HCT116 (cell line): ENCODE measurements around the gene GRIA4.

ENCODE experiments used
- EGR1 ChIP-seq: IDR thresholded peaks from 2 replicates; pipeline ENCODE4 v1.6.1; 2012; ENCODE audit warnings: low read depth
- EZH2 ChIP-seq: fragments of 200-600 bp; sonication (generic); IDR thresholded peaks from 2 replicates; pipeline ENCODE4 v1.6.1; 2017; ENCODE audit warnings: antibody characterized with exemption, mixed run types
- FOSL1 ChIP-seq: IDR thresholded peaks from 2 replicates; pipeline ENCODE4 v1.6.1; 2012; ENCODE audit warnings: low read depth
- POLR2A ChIP-seq: IDR thresholded peaks from 2 replicates; pipeline ENCODE4 v1.7.0; 2011; ENCODE audit warnings: borderline replicate concordance; ENCODE audit not compliant: insufficient read depth, insufficient read length; ENCODE audit errors: extremely low read depth
- POLR2AphosphoS5 ChIP-seq: IDR thresholded peaks from 2 replicates; pipeline ENCODE4 v1.6.1; 2011; ENCODE audit warnings: mild to moderate bottlenecking, low read depth, low read length, moderate library complexity
- RAD21 ChIP-seq: IDR thresholded peaks from 2 replicates; pipeline ENCODE4 v1.6.1; 2012; ENCODE audit warnings: low read depth, mild to moderate bottlenecking
- SIN3A ChIP-seq: IDR thresholded peaks from 2 replicates; pipeline ENCODE4 v1.6.1; 2012; ENCODE audit warnings: low read depth
- SP1 ChIP-seq: IDR thresholded peaks from 2 replicates; pipeline ENCODE4 v1.6.1; 2012; ENCODE audit warnings: low read depth
- SRF ChIP-seq: IDR thresholded peaks from 2 replicates; pipeline ENCODE4 v1.6.1; 2012; ENCODE audit warnings: low read depth
- YY1 ChIP-seq: IDR thresholded peaks from 2 replicates; pipeline ENCODE4 v1.6.1; 2011; ENCODE audit warnings: low read length, low read depth, moderate library complexity, mild to moderate bottlenecking; ENCODE audit not compliant: insufficient replicate concordance; ENCODE audit errors: extremely low read depth
- TF ChIP-seq, protein P1 (sequence below), 3 experiments: fragments of 200-600 bp in 1 of 3; sonication (generic) in 1 of 3; IDR thresholded peaks in 2 of 3; conservative IDR thresholded peaks in 1 of 3; 2 replicates each; pipeline ENCODE4 v1.5.1; 2012 to 2017; ENCODE audit warnings: low read depth in 2 of 3, low read length in 2 of 3, antibody characterized with exemption in 1 of 3, borderline replicate concordance in 1 of 3, control low read depth in 1 of 3, mild to moderate bottlenecking in 1 of 3, mixed read lengths in 1 of 3, mixed run types in 1 of 3, moderate library complexity in 1 of 3; ENCODE audit not compliant: insufficient read depth in 1 of 3
- TF ChIP-seq, protein P2 (sequence below): IDR thresholded peaks from 2 replicates; pipeline ENCODE4 v1.6.1; 2012
- TF ChIP-seq, protein P3 (sequence below): IDR thresholded peaks from 2 replicates; pipeline ENCODE4 v1.6.1; 2012
- TF ChIP-seq, protein P4 (sequence below): IDR thresholded peaks from 2 replicates; pipeline ENCODE4 v1.6.1; 2012; ENCODE audit warnings: low read depth

DNA sequence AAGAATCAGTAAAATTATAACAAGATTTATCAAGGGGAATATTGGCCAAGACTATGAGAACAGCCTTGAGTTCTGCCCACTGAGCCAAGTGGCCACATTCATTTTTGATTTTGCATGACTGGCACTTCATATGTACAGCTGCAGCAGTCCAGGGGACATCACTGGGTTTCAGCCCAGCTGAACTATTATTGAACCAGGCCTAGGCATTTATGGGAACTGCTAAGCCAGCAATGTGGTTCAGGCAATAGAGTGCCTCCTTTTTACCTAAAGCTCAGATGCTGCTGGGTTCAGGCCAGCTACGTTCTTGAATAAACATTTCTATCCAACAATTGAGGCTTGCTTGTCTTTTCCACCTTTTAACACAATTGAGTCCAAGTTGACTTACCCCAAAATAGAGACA, 215.3 kb downstream of the GRIA4 start:
- TF ChIP-seq, protein P1, sequence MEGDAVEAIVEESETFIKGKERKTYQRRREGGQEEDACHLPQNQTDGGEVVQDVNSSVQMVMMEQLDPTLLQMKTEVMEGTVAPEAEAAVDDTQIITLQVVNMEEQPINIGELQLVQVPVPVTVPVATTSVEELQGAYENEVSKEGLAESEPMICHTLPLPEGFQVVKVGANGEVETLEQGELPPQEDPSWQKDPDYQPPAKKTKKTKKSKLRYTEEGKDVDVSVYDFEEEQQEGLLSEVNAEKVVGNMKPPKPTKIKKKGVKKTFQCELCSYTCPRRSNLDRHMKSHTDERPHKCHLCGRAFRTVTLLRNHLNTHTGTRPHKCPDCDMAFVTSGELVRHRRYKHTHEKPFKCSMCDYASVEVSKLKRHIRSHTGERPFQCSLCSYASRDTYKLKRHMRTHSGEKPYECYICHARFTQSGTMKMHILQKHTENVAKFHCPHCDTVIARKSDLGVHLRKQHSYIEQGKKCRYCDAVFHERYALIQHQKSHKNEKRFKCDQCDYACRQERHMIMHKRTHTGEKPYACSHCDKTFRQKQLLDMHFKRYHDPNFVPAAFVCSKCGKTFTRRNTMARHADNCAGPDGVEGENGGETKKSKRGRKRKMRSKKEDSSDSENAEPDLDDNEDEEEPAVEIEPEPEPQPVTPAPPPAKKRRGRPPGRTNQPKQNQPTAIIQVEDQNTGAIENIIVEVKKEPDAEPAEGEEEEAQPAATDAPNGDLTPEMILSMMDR (IDR thresholded peaks at IDR 0.05 in 2 of 3, conservative IDR thresholded peaks at IDR 0.05 in 1 of 3; ENCODE audit: borderline replicate concordance in 1 of 3, insufficient read depth in 1 of 3, low read depth in 2 of 3, low read length in 2 of 3): no peak
- TF ChIP-seq, protein P2, sequence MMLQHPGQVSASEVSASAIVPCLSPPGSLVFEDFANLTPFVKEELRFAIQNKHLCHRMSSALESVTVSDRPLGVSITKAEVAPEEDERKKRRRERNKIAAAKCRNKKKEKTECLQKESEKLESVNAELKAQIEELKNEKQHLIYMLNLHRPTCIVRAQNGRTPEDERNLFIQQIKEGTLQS: no peak
- TF ChIP-seq RAD21 (no peak), POLR2AphosphoS5 (no peak), EZH2 (no peak), EGR1 (no peak), POLR2A (no peak), FOSL1 (no peak), SRF (no peak), YY1 (no peak), SIN3A (no peak), SP1 (no peak)
- TF ChIP-seq, protein P3, sequence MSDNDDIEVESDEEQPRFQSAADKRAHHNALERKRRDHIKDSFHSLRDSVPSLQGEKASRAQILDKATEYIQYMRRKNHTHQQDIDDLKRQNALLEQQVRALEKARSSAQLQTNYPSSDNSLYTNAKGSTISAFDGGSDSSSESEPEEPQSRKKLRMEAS: no peak
- TF ChIP-seq, protein P4, sequence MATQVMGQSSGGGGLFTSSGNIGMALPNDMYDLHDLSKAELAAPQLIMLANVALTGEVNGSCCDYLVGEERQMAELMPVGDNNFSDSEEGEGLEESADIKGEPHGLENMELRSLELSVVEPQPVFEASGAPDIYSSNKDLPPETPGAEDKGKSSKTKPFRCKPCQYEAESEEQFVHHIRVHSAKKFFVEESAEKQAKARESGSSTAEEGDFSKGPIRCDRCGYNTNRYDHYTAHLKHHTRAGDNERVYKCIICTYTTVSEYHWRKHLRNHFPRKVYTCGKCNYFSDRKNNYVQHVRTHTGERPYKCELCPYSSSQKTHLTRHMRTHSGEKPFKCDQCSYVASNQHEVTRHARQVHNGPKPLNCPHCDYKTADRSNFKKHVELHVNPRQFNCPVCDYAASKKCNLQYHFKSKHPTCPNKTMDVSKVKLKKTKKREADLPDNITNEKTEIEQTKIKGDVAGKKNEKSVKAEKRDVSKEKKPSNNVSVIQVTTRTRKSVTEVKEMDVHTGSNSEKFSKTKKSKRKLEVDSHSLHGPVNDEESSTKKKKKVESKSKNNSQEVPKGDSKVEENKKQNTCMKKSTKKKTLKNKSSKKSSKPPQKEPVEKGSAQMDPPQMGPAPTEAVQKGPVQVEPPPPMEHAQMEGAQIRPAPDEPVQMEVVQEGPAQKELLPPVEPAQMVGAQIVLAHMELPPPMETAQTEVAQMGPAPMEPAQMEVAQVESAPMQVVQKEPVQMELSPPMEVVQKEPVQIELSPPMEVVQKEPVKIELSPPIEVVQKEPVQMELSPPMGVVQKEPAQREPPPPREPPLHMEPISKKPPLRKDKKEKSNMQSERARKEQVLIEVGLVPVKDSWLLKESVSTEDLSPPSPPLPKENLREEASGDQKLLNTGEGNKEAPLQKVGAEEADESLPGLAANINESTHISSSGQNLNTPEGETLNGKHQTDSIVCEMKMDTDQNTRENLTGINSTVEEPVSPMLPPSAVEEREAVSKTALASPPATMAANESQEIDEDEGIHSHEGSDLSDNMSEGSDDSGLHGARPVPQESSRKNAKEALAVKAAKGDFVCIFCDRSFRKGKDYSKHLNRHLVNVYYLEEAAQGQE: no peak
